GM23248 (cell line): Measurements from ENCODE around the gene PHLDA3.

Experiments used
- EZH2 ChIP-seq: fragments of 200-600 bp; sonication (generic); IDR thresholded peaks from 2 replicates; pipeline ENCODE4 v1.6.1; 2018; ENCODE audit warnings: antibody characterized with exemption, mild to moderate bottlenecking; ENCODE audit not compliant: insufficient read depth, poor library complexity, severe bottlenecking
- EZH2phosphoT487 ChIP-seq: fragments of 200-600 bp; sonication (generic); IDR thresholded peaks from 2 replicates; pipeline ENCODE4 v1.6.1; 2018; ENCODE audit warnings: antibody characterized with exemption, moderate library complexity, mild to moderate bottlenecking, low read depth; ENCODE audit not compliant: insufficient read depth

- TF ChIP-seq EZH2: no peak
- no peak for TF ChIP-seq EZH2phosphoT487
These were observed 48.4 kb downstream of the PHLDA3 start for GRCh38 chr1:201420608-201421002.
